HS-5 (cell line): ENCODE data around the gene SLFN12L.
"Not testable (repeated sequence)": the region's sequence is repeated elsewhere in the genome, so short reads cannot be mapped to it uniquely, and the experiment has no call there.

Experiments
- DNase-seq: peaks from one replicate; pipeline ENCODE4 v3.0.0-alpha.2; 2012; ENCODE audit warnings: low read depth

SLFN12L gene

DNA sequence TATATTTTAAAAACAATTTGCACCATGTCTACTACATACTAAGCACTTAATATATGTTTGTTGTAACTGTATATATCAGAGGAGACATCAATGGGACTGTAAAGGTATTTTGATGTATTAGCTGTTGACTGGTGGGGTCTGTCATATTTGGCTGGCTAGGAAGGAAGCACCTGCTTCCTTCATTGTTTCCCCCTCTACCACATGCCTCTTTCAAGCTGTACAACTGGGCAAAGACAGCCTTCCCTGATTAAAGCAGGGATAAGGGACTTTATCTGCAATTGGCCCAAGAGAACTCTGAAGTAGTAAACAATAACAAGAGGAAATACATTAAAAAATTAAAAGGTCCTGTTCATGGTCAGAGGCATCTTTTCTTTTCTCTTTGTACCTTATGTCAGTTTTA lies 5.5 kb upstream of the SLFN12L start:
- no peak for DNase-seq

DNA sequence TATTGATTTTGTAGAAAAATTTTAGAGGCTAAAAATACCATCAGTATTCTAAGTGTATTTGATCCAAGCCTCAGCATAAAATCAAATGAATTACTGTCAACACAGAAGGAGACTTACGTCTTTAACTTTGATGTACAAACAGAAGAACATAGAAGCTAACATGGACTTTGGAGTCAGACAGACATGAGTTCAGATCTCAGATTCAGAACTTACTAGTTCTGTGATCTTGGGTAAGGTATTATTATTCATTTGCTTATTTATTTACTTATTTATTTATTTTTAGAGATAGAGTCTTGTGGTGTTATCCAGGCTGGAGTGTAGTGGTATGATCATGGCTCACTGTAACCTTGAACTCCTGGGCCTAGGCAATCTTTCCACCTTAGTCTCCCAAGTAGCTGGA lies 4.0 kb upstream of the SLFN12L start:
- DNase-seq: no peak

DNA sequence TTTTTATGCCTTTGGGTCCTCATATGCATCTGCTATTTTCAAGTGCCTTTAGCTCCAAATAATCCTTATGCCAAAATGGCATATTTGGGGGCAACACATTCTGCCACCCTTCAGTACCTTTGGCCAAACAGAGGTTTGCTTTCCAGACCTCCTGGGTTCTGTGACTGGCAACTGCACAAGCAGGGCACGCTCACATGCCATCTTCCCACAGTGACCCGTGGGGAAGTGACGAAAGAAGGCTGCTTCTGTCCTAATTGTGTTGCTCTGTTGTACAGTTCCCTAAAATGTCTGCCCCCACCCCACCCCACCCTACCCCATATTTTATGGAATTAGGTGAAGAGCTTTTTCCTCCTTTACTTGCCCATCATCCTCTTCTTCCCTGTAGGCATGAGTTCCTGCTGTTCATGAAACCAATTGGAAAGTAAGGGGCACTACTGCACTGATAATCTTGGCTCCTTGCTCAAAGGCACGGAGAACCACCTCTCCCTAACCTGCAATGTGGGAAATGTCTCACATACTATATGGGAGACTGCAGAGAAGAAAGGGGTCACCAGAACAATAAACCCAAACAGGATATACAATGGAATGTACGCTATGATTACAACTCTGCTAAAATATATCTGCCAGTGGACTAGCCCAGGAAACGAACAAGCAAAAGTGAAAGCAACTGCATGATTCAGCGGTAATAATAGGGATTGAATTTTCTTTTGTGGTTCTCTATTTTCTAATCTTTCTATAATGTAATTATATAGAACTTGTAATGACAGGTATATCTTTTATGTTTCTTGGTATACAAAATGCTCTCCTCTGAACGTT lies 3.3 kb upstream of the SLFN12L start:
- DNase-seq: no peak

DNA sequence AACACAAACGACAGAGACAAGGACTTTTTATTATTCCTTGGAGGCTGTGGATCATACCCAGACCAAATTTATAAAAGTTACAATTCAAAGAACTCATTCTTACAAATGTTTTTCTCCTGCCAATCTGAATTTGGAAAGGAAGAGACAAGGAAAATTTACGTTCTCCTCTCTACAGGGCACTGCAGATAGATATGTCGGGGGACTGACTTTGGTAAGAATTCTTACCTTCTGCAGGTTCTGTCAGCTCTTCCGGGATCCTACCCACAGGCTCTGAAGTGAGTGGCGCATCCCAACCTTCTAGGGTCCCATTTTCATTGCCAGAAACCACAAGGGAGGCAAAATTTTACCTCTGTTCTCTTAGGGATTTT lies 2.2 kb upstream of the SLFN12L start:
- no peak for DNase-seq

GRCh38 chr17:35536664-35537171 lies 760 bp downstream of the SLFN12L start:
- no peak for DNase-seq

GRCh38 chr17:35535406-35535805 lies 2.1 kb downstream of the SLFN12L start:
- DNase-seq: not testable (repeated sequence)

DNA sequence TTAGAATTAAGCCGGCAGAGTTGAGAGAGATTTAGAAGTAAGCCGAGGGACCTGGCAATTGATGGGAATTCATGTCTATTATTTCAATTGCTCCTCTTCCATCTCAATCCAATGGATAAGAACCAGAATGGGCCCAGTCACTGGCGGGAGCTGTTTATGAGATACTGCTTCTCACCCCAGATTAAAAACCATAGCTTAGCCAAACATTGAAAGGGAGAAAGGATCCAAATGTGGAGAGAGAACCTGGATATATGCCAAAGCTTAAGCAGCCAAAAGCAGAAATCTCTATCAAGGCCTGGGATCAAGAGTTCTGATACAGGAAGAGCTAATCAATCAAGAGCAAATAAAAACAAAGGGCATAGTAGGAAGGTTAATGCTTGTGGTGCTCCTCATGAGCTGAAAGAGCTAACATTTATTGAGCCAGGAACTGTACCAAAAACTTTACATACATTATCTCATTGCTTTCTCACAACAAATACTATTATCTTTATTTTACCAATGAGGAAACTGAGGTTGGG lies 2.8 kb downstream of the SLFN12L start:
- DNase-seq: no peak

- DNase-seq: no peak
Observed at GRCh38 chr17:35531160-35531559, 6.3 kb downstream of the SLFN12L start.

DNA sequence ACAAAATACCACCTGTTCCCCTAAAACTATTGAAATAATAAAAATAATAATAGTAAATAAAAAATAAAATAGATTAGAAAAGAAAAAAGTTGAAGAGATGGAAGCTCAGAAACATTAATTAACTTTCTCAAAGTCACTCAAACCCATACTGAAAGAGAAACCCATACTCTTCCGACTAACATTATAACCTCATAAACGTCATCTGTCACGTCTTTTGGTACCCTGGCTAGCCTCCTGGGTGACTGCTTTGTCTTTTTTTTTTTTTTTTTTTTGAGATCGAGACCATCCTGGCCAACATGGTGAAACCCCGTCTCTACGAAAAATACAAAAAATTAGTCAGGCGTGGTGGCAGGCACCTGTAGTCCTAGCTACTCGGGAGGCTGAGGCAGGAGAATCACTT lies 7.6 kb downstream of the SLFN12L start:
- no peak for DNase-seq

DNA sequence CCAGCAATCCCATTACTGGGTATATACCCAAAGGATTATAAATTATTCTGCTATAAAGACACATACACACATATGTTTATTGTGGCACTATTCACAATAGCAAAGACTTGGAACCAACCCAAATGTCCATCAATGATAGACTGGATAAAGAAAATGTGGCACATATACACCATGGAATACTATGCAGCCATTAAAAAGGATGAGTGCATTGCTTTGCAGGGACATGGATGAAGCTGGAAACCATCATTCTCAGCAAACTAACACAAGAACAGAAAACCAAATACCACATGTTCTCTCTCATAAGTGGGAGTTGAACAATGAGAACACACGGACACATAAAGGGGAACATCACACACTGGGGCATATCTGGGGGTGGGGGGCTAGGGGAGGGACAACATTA lies 8.2 kb downstream of the SLFN12L start:
- DNase-seq: not testable (repeated sequence)

- no peak for DNase-seq
Observed at GRCh38 chr17:35523296-35523695, 14.2 kb downstream of the SLFN12L start.

DNA sequence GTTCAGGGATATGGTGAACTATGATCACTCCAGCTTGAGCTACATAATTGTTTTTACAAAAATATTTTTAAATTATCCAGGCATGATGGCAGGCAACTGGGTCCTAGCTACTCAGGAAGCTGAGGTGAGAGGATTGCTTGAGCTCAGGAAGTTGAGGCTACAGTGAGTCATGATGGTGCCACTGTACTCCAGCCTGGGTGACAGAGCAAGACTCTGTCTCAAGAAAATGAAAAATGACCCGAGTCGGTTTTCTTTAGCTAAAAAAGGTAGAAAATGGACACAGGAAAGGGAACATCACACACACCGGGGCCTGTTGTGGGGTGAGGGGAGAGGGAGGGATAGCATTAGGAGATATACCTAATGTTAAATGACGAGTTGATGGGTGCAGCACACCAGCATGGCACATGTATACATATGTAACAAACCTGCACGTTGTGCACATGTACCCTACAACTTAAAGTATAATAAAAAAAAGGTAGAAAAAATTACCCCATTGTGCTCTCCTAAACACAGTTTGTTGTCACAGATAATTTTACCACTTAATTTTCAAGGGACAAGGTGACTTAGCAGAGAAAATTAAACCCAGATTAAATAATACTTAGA lies 15.7 kb downstream of the SLFN12L start:
- not testable (repeated sequence) for DNase-seq

DNA sequence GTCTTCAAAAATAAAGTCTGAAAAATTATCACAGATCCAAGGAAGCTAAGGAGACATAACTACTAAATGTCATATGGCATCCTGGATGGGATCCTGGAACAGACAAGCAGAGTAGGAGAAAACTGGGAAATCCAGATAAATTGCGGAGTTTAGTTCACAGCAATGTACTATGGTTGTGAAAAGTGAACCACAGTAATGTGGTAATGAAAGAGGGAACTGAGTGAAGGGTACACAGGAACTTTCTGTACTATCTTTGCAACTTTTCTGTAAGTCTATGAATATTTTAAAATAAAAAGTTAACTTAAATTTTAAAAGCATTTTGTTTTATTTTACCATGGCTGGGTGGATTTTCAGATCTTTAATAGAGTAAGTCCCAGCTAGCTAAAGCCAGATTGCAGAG lies 16.3 kb downstream of the SLFN12L start:
- no peak for DNase-seq

GRCh38 chr17:35519906-35520442 lies 17.5 kb downstream of the SLFN12L start:
- no peak for DNase-seq

DNA sequence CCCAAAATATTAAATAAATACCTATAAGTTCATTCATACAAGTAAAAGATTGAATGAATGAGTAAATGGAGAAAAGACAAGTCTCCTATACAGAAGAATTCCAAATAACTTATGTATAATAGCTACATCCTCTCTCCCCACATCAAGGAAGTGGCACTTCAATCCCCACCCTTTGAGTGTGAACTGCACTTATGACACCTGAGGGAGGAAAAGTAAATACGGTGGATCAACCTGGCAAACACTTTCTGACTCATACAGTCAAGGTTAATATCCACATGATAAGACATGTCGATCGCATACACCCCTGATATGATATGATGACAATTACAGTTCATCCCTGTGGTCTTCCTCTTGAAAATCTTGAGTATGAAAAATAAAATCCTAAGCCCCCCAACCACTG lies 18.0 kb downstream of the SLFN12L start:
- DNase-seq: no peak

DNA sequence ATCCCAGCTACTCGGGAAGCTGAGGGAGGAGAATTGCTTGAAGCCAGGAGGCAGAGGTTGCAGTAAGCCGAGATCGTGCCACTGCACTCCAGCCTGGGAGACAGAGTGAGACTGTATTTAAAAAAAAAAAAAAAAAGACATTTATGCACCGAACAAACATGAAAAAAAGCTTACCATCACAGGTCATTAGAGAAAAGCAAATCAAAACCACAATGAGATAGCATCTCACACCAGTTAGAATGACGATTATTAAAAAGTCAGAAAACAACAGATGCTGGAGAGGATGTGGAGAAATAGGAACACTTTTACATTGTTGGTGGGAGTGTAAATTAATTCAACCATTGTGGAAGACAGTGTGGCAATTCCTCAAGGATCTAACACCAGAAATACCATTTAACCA lies 19.0 kb downstream of the SLFN12L start:
- not testable (repeated sequence) for DNase-seq

DNA sequence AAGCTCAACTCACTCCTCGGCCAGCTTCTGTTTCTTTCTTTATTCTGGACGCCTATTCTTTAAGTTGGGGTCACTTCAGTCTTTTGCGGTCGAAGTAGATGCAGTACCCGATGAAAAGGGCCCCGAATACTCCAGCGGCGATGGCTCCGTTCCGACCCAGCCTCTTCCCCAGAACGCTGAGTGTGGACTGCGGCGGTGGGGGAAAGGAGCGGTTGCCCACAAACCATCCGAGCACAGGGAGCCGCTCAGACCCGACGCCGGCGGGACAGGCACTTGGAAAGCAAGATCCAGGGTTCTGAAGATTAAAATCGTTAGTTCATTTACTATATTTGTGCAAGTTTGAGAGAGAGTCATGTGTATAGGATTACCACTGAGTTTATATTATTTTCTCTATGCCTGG lies 22.5 kb downstream of the SLFN12L start:
- no peak for DNase-seq

- no peak for DNase-seq
Observed at GRCh38 chr17:35514564-35514963, 22.9 kb downstream of the SLFN12L start.

DNA sequence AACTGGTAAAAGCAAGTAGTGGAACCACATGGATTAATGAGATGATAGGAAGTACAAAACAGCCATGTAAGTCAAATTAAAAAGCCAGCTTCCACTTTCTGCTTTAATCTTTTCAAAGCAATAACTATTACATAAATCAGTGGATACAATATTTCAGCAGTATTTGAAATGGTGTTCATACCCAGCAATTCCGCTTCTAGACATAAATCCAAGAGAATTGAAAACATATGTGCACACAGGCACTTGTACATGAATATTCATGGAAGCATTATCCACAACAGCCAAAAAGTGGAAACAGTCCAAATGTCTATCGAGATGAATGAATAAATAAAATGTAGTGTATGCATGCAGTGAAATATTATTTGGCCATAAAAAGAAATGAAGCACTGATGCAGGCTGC lies 27.4 kb downstream of the SLFN12L start:
- DNase-seq: no peak

DNA sequence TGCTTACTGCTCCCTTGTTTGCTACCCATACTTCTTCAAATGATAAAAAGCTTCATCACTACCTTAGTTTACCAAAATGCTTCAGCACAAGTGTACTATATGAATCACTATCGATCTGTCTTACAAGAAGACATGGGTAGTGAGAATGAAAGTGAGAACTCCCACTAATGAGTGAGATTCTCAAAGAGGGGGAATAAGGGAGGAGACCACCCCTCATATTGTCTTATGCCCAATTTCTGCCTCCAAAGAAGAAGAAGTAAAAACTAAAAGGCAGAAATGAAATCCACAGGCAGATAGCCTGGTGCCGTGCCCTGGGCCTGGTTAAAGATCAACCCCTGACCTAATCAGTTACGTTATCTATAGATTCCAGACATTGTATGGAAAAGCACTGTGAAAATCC lies 29.8 kb downstream of the SLFN12L start:
- DNase-seq: not testable (repeated sequence)

GRCh38 chr17:35499548-35499947 lies 37.9 kb downstream of the SLFN12L start:
- DNase-seq: no peak

DNA sequence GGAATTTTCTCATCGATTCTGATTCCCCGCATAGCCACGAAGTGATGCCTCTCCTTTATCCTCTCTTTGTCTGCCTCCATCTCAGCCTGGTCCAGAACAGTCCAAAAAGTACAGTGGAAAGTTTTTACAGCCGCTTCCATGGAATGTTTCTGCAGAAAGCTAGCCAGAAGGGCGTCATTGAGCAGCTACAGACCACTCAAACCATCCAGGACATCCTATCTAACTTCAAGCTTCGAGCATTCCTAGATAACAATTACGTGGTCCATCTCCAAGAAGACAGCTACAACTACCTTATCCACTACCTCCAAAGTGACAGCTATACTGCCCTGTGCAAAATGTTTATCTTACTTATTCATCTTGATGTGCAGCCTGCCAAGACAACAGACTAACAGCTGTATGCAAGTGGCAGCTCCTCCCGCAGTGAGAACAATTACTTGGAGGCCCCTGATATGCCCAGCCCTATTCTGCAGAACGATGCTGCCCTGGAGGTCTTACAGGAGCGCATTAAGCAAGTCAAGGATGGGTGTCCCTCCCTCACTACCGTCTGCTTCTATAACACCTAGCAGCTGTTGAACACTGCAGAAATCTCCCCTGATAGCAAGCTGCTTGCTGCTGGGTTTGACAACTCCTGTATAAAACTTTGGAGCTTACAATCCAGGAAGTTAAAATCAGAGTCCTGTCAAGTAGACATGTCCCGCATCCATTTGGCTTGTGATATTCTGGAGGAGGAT lies 38.9 kb downstream of the SLFN12L start:
- DNase-seq: no peak
